Neural progenitor cell (in vitro differentiated cells): ENCODE measurements around the gene SKI.

Experiments
- CTCF ChIP-seq: fragments of 200-600 bp; sonication (generic); IDR thresholded peaks from 2 replicates; pipeline ENCODE4 v1.5.1; 2017; ENCODE audit warnings: antibody characterized with exemption, mild to moderate bottlenecking
- EZH2phosphoT487 ChIP-seq: fragments of 200-600 bp; sonication (generic); IDR thresholded peaks from 2 replicates; pipeline ENCODE4 v1.6.1; 2017; ENCODE audit warnings: antibody characterized with exemption

- TF ChIP-seq CTCF (no peak), EZH2phosphoT487 (no peak)
Observed at GRCh38 chr1:2291577-2291976, 63.5 kb downstream of the SKI start.
